H1 (cell line): ENCODE results near the gene MIXL1. TPM values are rescaled to one million over a fixed set of nuclear protein-coding genes. Genes with fewer than 3 reads are reported as not detected.
"Not testable (repeated sequence)": the region's sequence is repeated elsewhere in the genome, so short reads cannot be mapped to it uniquely, and the experiment has no call there.

ENCODE experiments used
- CTCF ChIA-PET: fragments of 300-600 bp; sonication (Branson Sonifier 250); formaldehyde crosslinking; loops from one replicate; lab custom pipeline; 2021; ENCODE audit not compliant: partially characterized antibody; lab: Charles Lee
- POLR2A ChIA-PET: fragments of 300-600 bp; sonication (Branson Sonifier 250); formaldehyde crosslinking; loops from one replicate; lab custom pipeline; 2021; ENCODE audit warnings: inconsistent platforms; ENCODE audit not compliant: partially characterized antibody; lab: Charles Lee
- DNase-seq, 2 experiments: peaks; one replicate each; pipeline versions ENCODE4 v3.0.0 to v3.0.0-alpha.2; 2010 to 2022; ENCODE audit warnings: low spot score in 2 of 2, low read depth in 1 of 2, mixed read lengths in 1 of 2
- FAIRE-seq: peaks from 2 replicates; lab custom pipeline; 2011; peaks lifted over from hg19 to GRCh38; lab: Jason Lieb, UNC
- H2AFZ ChIP-seq: 2 replicates; pipeline ENCODE4 v1.8.1; 2012; ENCODE audit warnings: low read length, inconsistent platforms
- H2AK5ac ChIP-seq: 2 replicates; pipeline ENCODE4 v1.6.1; 2013; ENCODE audit warnings: low read depth, low read length
- H2BK120ac ChIP-seq: replicated peaks from 2 replicates; pipeline ENCODE3; 2013; ENCODE audit warnings: low read depth, low read length, inconsistent platforms
- H2BK12ac ChIP-seq: 2 replicates; pipeline ENCODE4 v1.6.1; 2013; ENCODE audit warnings: low read depth, low read length
- H2BK15ac ChIP-seq: 2 replicates; pipeline ENCODE4 v1.6.1; 2013; ENCODE audit warnings: low read length
- H2BK20ac ChIP-seq: 2 replicates; pipeline ENCODE4 v1.6.1; 2013; ENCODE audit warnings: low read length
- H2BK5ac ChIP-seq: 2 replicates; pipeline ENCODE4 v1.6.1; 2013; ENCODE audit warnings: low read depth, low read length
- H3K14ac ChIP-seq: 2 replicates; pipeline ENCODE4 v1.6.1; 2013; ENCODE audit warnings: inconsistent platforms; ENCODE audit not compliant: insufficient read length
- H3K18ac ChIP-seq: 2 replicates; pipeline ENCODE4 v1.6.1; 2013; ENCODE audit warnings: low read length; ENCODE audit errors: extremely low read depth
- H3K23ac ChIP-seq: 2 replicates; pipeline ENCODE4 v1.6.1; 2013; ENCODE audit warnings: inconsistent platforms; ENCODE audit not compliant: insufficient read length
- H3K23me2 ChIP-seq: 2 replicates; pipeline ENCODE4 v1.6.1; 2013; ENCODE audit warnings: low read depth, low read length
- H3K27ac ChIP-seq: 2 replicates; pipeline ENCODE4 v1.6.1; 2011; ENCODE audit warnings: low read depth, low read length, inconsistent platforms
- H3K27me3 ChIP-seq, 4 experiments: replicated peaks in 1 of 4; 1 replicate in 1 of 4; 2 replicates in 3 of 4; pipeline versions ENCODE4 v1.6.1 to v1.8.1; 2011 to 2013; ENCODE audit warnings: low read length in 3 of 4, mild to moderate bottlenecking in 3 of 4, inconsistent platforms in 2 of 4, mixed read lengths in 2 of 4, moderate library complexity in 1 of 4; ENCODE audit not compliant: control insufficient read depth in 3 of 4, insufficient read depth in 3 of 4; ENCODE audit errors: extremely low read depth in 1 of 4
- H3K36me3 ChIP-seq, 4 experiments: 2 replicates each; pipeline versions ENCODE4 v1.6.1 to v1.8.1; 2011 to 2013; ENCODE audit warnings: mild to moderate bottlenecking in 4 of 4, low read length in 3 of 4, moderate library complexity in 2 of 4, control low read depth in 1 of 4, inconsistent platforms in 1 of 4; ENCODE audit not compliant: insufficient read depth in 4 of 4, control insufficient read depth in 2 of 4
- H3K4ac ChIP-seq: replicated peaks from 2 replicates; pipeline ENCODE3; 2013; ENCODE audit warnings: low read length, low read depth, mixed read lengths, inconsistent platforms; ENCODE audit not compliant: insufficient read length
- H3K4me1 ChIP-seq, 4 experiments: replicated peaks in 1 of 4; 1 replicate in 1 of 4; 2 replicates in 3 of 4; pipeline versions ENCODE4 v1.6.1 to v1.8.1; 2011 to 2013; ENCODE audit warnings: low read length in 3 of 4, inconsistent platforms in 2 of 4, mixed read lengths in 1 of 4; ENCODE audit not compliant: insufficient read depth in 4 of 4, control insufficient read depth in 3 of 4
- H3K4me2 ChIP-seq, 2 experiments: 2 replicates each; pipeline versions ENCODE4 v1.6.1 to v1.8.1; 2011 to 2013; ENCODE audit warnings: low read depth in 2 of 2, low read length in 2 of 2, control low read depth in 1 of 2, inconsistent platforms in 1 of 2, mild to moderate bottlenecking in 1 of 2; ENCODE audit not compliant: insufficient read depth in 1 of 2
- H3K4me3 ChIP-seq, 4 experiments: fragments of 200-600, 300-600 bp in 1 of 4; sonication (generic), shearing (Covaris generic), sonication (Bioruptor Twin) in 1 of 4; 2 replicates each; pipeline versions ENCODE4 v1.5.1 to v1.8.1; 2011 to 2016; ENCODE audit warnings: low read length in 4 of 4, low read depth in 3 of 4, control low read depth in 2 of 4, inconsistent platforms in 2 of 4, mild to moderate bottlenecking in 2 of 4, mixed read lengths in 1 of 4, moderate library complexity in 1 of 4; ENCODE audit not compliant: insufficient read depth in 2 of 4; ENCODE audit errors: extremely low read depth in 1 of 4
- H3K56ac ChIP-seq: replicated peaks from 2 replicates; pipeline ENCODE3; 2013; ENCODE audit warnings: low read depth, mild to moderate bottlenecking, mixed read lengths, low read length, inconsistent platforms; ENCODE audit not compliant: insufficient read length
- H3K79me1 ChIP-seq: 2 replicates; pipeline ENCODE4 v1.6.1; 2013; ENCODE audit warnings: low read depth, low read length, control low read depth
- H3K79me2 ChIP-seq, 2 experiments: 2 replicates each; pipeline versions ENCODE4 v1.6.1 to v1.8.1; 2012 to 2013; ENCODE audit warnings: low read length in 2 of 2, mild to moderate bottlenecking in 2 of 2, inconsistent platforms in 1 of 2; ENCODE audit not compliant: insufficient read depth in 2 of 2, control insufficient read depth in 1 of 2
- H3K9ac ChIP-seq, 4 experiments: replicated peaks in 1 of 4; 1 replicate in 1 of 4; 2 replicates in 3 of 4; pipeline versions ENCODE4 v1.6.1 to v1.8.1; 2011 to 2013; ENCODE audit warnings: low read depth in 3 of 4, low read length in 3 of 4, control low read depth in 2 of 4, mild to moderate bottlenecking in 2 of 4, moderate library complexity in 2 of 4, inconsistent platforms in 1 of 4; ENCODE audit errors: extremely low read depth in 1 of 4
- H3K9me3 ChIP-seq, 2 experiments: 2 replicates each; pipeline versions ENCODE4 v1.6.1 to v1.8.1; 2012 to 2013; ENCODE audit warnings: mild to moderate bottlenecking in 2 of 2, moderate library complexity in 2 of 2, control low read depth in 1 of 2, inconsistent platforms in 1 of 2, low read depth in 1 of 2, low read length in 1 of 2, mixed read lengths in 1 of 2; ENCODE audit not compliant: insufficient read depth in 2 of 2
- H4K20me1 ChIP-seq, 2 experiments: replicated peaks in 1 of 2; 2 replicates each; pipeline versions ENCODE3 to v1.8.1; 2011 to 2013; ENCODE audit warnings: inconsistent platforms in 2 of 2, low read length in 2 of 2, mild to moderate bottlenecking in 1 of 2; ENCODE audit not compliant: insufficient read depth in 2 of 2, control insufficient read depth in 1 of 2
- H4K5ac ChIP-seq: 2 replicates; pipeline ENCODE4 v1.6.1; 2013; ENCODE audit warnings: low read length, low read depth, mixed read lengths, inconsistent platforms; ENCODE audit not compliant: insufficient read length
- H4K8ac ChIP-seq: 2 replicates; pipeline ENCODE4 v1.8.0; 2013; ENCODE audit warnings: mild to moderate bottlenecking, moderate library complexity, low read length, inconsistent platforms; ENCODE audit not compliant: insufficient read depth; ENCODE audit errors: extremely low read depth
- H4K91ac ChIP-seq: replicated peaks from 2 replicates; pipeline ENCODE3; 2013; ENCODE audit warnings: low read length, mixed read lengths, inconsistent platforms; ENCODE audit not compliant: insufficient read length
- HDAC2 ChIP-seq, 2 experiments: fragments of 300-600 bp in 1 of 2; sonication (generic) in 1 of 2; IDR thresholded peaks; 2 replicates each; pipeline ENCODE4 v1.6.1; 2011 to 2012; ENCODE audit warnings: low read depth in 2 of 2, low read length in 2 of 2, mild to moderate bottlenecking in 2 of 2, moderate library complexity in 2 of 2, borderline replicate concordance in 1 of 2, inconsistent platforms in 1 of 2
- RXRA ChIP-seq: IDR thresholded peaks from 2 replicates; pipeline ENCODE4 v1.6.1; 2011; ENCODE audit warnings: low read depth, mild to moderate bottlenecking, low read length, moderate library complexity; ENCODE audit not compliant: insufficient read depth
- TEAD4 ChIP-seq: IDR thresholded peaks from 2 replicates; pipeline ENCODE4 v1.6.1; 2012; ENCODE audit warnings: low read depth, low read length, inconsistent platforms, mixed read lengths
- WGBS, 2 experiments: shearing (Covaris generic) in 1 of 2; methylation state at CpG; one replicate each; pipeline versions ENCODE4 v1.1.6 to v1.1.7; 2013 to 2015; ENCODE audit warnings: low lambda C conversion rate in 2 of 2, mixed read lengths in 2 of 2, inconsistent platforms in 1 of 2, low coverage in 1 of 2, missing lambda C conversion rate in 1 of 2; ENCODE audit not compliant: insufficient replicate concordance in 2 of 2, insufficient coverage in 1 of 2, insufficient read length in 1 of 2; ENCODE audit errors: extremely low coverage in 1 of 2, missing lambda C conversion rate in 1 of 2; 5-methylcytosine and 5-hydroxymethylcytosine counted together
- polyA plus RNA-seq, 7 experiments: library from polyadenylated mRNA; depleted of rRNA in 3 of 7; stranded (reverse) in 5 of 7; unstranded in 2 of 7; fragments of >200 nt in 5 of 7; fragments of 200-250 nt in 2 of 7; gene quantifications; 1 replicate in 5 of 7; 2 replicates in 1 of 7; 4 replicates in 1 of 7; pipeline versions ENCODE4 v1.2.1 to v1.2.3, GENCODE V29; 2011 to 2013; ENCODE audit warnings: missing spikeins in 2 of 7, mixed read lengths in 2 of 7
- total RNA-seq: library from RNA; stranded (reverse); fragmentation: NEBNext Ultra II Directional; extraction: Animal tissue kit (Norgen Biotek cat#: 25700); gene quantifications from 2 replicates; pipeline ENCODE4 v1.2.1, GENCODE V29; 2021
- TF ChIP-seq, protein P1 (sequence below): IDR thresholded peaks from 2 replicates; pipeline ENCODE4 v1.6.1; 2011; ENCODE audit warnings: low read length, improper control_type of control experiment

MIXL1 gene
- total and polyA plus RNA-seq, 2 of the 8 experiments (the other 6 are each of a cell fraction or from before 2014, with no cell fraction given) = 1.5 to 1.8 TPM

- TF ChIP-seq, protein P1, sequence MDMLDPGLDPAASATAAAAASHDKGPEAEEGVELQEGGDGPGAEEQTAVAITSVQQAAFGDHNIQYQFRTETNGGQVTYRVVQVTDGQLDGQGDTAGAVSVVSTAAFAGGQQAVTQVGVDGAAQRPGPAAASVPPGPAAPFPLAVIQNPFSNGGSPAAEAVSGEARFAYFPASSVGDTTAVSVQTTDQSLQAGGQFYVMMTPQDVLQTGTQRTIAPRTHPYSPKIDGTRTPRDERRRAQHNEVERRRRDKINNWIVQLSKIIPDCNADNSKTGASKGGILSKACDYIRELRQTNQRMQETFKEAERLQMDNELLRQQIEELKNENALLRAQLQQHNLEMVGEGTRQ = no peak
- TF ChIP-seq RXRA = no peak
- TF ChIP-seq TEAD4 = no peak
- TF ChIP-seq HDAC2 (IDR thresholded peaks at IDR 0.05; ENCODE audit: borderline replicate concordance in 1 of 2, low read depth in 2 of 2, low read length in 2 of 2) = no peak
Observed at GRCh38 chr1:226250511-226250910, 27.0 kb downstream of the MIXL1 start (continued).

DNA sequence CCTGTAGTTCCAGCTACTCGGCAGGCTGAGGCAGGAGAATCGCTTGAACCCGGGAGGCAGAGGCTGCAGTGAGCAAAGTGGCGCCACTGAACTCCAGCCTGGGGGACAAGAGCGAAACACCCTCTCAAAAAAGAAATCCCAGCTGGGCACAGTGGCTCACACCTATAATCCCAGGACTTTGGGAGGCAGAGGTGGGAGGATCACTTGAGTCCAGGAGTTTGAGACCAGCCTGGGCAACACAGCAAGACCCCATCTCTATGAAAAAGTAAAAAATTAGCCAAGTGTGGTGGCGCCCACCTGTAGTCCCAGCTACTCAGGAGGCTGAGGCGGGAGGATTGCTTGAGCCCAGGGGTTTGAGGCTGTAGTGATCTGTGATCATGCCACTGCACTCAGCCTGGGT lies 29.4 kb downstream of the MIXL1 start:
- H3K79me2 ChIP-seq, POLR2A ChIA-PET, H2BK5ac ChIP-seq, H3K9ac ChIP-seq, H3K4me1 ChIP-seq, H2BK15ac ChIP-seq, H4K5ac ChIP-seq, H3K23me2 ChIP-seq, H3K4me2 ChIP-seq, H3K4ac ChIP-seq, H3K79me1 ChIP-seq, H2BK120ac ChIP-seq, H2BK20ac ChIP-seq, H4K8ac ChIP-seq, H3K23ac ChIP-seq, H3K4me3 ChIP-seq, H3K27me3 ChIP-seq, H3K27ac ChIP-seq, H3K18ac ChIP-seq, H2BK12ac ChIP-seq, H3K14ac ChIP-seq, H2AK5ac ChIP-seq, H4K20me1 ChIP-seq, H3K56ac ChIP-seq, H2AFZ ChIP-seq, DNase-seq, FAIRE-seq, H3K9me3 ChIP-seq, H4K91ac ChIP-seq: not testable (repeated sequence)
- CTCF ChIA-PET = interaction anchor here (1.8 kb wide), 1 partner anchor 80 kb away, joined by 4 read pairs; no protein-coding TSS in a partner anchor
- WGBS, 2 experiments = 89% methylated on average over 7 of the region's 7 CpGs; no CpG with 5 or more reads in 1 of the 2 experiments
- peaks cover 0 to 13% (median 6%) of the 10 kb centered on the region in 4 experiments; a peak in 5 of 8 replicates for H3K36me3 ChIP-seq
